GM03348 (cell line): ENCODE results near the gene RPS27L.
"Not testable (repeated sequence)": the region's sequence is repeated elsewhere in the genome, so short reads cannot be mapped to it uniquely, and the experiment has no call there.

Experiments
- DNase-seq: peaks from one replicate; pipeline ENCODE4 v3.0.0; 2012; ENCODE audit warnings: low spot score

RPS27L gene

DNA sequence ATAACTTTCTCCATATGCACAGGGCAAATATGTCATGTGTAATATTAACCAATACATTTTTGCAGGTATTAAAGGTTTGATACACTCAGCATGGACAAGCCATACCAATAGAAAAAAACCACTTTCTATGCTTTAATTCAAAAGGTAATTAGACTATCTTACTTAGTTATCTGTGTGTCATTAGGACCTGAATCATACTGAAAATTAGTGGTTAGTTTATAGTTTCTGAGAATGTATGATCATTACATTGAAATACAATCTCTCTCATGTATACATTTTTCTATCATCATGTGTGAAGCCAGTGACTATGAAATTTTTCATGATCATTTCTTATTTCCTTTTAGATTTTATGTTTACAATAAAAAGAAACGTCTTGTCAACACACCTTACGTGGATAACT is 16.3 kb downstream of the RPS27L start:
- DNase-seq: no peak

DNA sequence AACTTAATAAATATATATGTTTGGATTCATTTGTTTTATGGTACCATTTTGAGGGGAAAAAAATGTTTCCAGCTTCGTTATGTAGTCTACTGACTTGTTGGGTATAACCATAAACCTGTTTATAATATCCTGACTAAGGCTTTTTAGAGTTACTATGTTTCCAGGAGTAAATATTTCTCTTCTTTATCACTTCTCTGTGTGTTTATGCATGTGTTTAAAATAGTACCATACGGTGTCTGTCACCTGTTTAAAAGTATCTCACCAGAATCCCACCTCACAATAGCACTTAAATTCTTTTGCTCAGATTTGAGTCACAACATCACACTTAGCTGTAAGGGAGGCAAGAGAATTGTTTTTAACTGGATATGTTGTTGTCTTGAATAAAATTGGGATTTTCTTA is 20.5 kb downstream of the RPS27L start:
- DNase-seq: no peak

DNA sequence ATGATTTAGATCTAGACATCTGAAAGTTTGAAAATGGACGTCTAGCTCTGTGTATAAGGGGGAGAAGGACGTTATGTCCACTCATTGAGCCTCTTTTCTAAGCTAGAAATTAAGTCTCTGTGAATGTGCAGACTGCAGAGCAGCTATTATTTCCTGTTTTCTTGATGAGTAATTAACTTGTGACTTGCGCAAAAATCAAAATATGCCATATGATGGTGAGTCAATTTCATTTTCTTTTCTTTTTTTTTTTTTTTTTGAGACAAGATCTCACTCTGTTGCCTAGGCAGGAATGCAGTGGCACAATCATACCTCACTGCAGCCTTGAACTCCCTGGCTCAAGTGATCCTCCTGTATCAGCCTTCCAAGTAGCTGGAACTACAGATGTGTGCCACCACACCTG is 21.5 kb downstream of the RPS27L start:
- peak; percentile 58 for DNase-seq

DNA sequence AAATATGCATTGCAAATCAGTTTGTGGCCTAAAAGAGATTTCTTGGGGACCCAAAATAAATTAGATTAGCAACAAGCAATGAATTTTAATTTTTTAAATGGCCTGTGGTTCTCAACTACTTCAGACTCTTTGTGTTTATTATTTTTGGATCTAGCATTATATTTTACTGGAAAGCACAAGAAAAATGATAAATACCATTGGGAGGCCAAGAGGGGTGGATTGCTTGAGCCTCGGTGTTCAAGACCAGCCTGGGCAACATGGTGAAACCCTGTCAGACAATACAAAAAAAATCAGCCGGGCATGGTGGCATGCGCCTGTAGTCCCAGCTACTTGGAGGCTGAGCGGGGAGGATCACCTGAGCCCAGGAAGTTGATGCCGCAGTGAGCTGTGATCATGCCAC is 22.0 kb downstream of the RPS27L start:
- no peak for DNase-seq

DNA sequence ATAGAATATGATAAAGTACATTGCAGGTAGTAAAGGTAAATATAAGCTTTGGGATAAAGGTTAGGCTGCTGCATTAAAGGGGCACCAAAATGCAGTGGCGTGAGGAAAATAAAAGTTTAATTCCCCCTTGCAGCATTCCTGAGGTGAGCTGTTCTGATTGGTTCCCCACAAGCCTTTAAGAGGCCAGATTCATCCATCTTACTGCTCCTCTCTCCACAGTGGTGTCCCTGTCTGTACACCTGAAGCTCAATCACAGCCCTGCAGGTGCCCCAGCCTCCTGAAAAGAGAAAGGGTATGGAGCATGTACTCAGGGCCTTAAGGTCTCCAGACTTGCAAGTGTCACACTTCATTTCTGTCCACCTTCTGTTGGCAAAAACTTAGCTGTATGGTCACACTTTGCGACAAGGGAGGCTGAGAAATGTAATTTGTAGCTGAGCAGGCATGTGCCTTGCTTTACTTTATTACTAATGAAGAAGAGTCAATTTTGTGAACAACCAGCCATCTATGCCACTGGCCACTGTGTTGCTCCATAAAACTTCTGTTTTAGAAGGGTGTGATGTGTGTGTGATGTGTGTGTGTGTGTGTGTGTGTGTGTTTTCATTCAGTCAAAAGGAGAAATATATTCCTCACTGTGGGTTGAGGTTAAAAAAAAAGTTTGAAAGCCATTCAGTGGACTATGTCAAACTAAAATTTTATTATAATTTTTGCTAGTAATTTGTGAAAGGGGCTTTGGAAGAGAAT is 22.9 kb downstream of the RPS27L start:
- no peak for DNase-seq

DNA sequence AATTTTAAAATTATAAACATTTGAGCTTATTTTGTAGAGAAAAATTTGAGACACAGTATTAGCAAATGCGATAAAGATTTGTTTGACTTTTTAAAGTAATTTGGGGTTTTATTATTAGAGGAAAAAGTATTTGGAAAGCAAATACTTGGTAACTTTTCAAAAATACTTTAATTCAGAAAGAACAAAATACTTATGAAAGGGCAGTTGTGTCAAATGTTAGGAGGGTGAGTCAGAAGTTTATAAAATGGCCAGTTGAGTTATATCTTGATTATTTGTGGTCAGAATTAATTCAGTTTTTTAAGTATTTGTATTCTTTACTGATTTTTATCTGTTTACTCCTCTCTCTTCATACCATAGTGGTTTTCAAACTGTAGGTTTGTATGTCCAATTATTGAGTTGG is 23.5 kb downstream of the RPS27L start:
- DNase-seq: peak; percentile 48

DNA sequence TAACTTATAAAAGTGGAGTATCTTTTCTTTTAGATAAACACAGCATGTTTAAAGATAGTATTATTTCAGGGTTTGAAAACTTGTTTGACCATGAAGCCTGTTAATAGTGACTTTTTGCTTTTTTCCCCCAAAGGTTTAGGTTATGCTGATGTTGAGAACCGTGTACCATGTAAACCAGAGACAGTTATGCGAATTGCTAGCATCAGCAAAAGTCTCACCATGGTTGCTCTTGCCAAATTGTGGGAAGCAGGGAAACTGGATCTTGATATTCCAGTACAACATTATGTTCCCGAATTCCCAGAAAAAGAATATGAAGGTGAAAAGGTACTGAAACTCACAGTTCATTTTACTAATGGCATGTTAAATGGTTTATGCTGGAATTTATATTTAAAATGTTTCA is 30.6 kb downstream of the RPS27L start:
- DNase-seq: no peak

DNA sequence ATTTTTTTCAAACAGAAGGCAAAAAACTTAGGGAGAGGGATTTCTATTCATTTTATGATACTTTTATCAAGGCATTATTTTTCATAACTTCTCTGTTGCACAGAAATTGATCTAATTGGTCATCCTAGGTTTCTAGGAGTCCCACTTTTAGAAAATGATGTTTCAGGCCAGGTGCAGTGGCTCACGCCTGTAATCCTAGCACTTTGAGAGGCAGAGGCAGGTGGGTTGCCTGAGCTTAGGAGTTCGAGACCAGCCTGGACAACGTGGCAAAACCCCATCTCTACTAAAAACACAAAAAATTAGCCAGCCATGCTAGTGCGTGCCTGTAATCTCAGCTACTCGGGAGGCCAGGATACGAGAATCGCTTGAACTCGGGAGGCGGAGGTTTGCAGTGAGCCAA is 32.8 kb downstream of the RPS27L start:
- DNase-seq: no peak

DNA sequence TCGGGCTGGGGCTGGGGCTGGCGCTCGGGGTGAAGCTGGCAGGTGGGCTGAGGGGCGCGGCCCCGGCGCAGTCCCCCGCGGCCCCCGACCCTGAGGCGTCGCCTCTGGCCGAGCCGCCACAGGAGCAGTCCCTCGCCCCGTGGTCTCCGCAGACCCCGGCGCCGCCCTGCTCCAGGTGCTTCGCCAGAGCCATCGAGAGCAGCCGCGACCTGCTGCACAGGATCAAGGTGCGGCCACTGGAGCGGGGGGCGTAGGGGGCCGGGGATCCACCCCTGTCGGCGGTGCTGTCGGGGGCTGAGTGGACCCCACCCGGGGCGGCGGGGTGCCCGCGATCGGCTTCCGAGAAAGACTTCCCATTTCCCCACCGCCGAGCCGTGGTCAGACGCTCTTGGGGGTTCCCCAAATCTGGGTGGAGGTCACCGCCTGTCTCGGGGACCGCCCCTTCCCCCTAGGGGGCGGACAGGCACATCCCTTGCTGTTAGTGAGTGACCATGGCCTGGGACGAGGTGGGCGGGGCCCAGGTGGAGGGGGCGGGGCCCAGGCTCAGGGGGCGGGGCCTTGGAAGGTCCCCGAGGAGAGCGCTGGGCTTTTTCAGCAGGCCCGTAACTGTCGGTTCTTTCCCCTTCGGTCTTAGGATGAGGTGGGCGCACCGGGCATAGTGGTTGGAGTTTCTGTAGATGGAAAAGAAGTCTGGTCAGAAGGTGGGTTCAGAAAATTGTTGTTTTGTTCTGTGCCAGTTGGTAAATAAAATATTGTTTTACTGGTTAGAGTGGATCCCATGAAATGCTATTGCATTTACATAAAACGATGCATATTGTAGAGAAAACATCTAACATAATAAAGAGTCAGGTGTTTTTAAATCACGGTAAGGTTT is 35.0 kb downstream of the RPS27L start:
- DNase-seq: peak; percentile 94

DNA sequence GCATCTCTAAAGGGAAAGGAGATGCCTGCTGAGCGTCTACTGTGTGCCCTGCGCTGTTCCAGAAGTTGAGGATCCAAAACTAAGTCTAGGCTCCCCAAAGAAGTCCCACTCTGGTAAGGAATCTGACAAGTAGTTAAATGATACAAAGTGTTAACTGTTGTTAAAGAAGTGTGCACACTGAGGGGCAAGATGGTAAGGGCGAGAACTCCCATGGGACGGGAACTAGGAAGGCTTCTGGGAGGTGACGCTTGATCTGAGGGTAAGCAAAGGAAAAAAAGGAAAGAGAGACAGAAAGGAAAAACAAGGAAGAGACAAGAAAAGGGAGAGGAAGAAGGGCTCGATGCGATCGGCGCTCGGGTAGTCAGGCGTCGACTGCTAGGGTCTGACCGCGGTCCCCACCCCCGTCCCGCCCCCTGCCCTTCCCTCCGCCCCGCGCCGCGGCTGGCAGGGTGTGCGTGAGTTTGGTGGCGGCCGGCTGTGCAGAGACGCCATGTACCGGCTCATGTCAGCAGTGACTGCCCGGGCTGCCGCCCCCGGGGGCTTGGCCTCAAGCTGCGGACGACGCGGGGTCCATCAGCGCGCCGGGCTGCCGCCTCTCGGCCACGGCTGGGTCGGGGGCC is 35.8 kb downstream of the RPS27L start, which contains the start of gene LACTB:
LACTB (plus strand) TSS at position 480 of the 620 bp plus-strand sequence; CDS start at position 491, 11 bp downstream.
- DNase-seq: peak; percentile 93

DNA sequence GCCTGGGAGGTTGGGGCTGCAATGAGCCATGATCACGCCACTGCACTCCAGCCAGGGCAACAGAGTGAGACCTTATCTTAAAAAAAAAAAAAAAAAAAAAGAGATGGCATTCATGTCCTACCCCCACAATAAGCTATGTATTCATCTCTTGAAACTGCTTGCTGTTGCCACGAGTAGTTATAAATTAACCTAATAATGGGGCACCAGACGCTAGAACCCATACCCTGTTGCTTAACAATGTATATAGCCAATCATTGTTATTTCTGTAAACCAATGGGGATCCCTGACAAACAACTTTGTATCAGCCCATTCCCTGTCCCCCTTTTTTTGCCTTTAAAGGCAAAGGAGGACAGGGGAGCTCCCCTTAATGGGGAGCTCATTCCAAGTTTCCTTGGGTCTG is 38.4 kb downstream of the RPS27L start:
- DNase-seq: no peak

DNA sequence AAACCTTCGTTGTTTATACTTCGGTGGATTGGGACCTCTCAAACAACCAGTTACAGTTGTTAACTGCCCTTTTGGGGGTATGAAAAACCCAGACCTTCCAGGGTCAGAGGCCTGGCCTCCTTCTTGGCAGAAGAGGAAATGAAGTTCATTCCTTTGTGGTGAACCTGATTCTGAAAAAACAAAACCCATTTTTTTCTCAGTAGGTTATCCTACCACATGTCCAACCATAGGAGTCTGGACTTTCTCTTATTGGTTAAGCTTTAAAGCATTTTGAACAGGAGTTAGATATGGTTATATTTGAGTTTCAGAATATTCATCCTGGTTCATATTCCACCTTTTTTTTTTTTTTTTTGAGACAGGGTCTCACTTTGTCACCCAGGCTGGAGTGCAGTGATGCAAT is 42.8 kb downstream of the RPS27L start:
- no peak for DNase-seq

DNA sequence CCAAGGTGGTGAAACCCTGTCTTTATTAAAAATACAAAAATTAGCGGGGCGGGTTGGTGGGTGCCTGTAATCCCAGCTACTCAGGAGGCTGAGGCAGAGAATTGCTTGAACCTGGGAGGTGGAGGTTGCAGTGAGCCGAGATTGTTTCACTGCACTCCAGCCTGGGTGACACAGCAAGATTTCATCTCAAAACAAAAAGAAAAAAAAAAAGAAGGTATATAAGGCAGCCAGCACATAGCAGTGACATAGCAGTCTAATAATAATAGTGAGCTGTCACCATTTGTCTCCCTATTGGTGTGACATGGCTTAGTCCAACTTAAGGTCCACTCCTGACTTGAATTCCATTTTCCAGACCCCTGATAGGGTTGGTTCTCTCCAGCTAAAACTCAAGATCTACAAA is 44.4 kb downstream of the RPS27L start:
- DNase-seq: no peak

DNA sequence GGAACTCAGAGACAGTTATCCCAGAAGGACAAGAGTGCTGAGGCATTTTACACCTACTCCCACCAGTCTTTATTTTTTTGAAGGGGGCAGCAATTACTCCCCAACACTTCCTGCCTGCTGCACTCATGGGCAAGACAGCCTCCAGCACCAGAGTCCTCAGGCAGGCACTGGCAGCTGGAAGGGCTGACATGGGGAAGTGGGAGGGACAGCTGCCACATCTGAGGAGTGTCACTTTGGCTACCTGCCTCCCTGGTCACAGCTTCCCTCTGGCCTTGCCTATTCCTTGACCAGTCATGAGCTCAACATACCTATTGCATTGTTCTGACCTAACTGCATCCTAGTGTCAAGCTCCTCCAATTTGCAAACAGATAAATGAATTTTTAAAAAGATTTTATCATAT is 45.8 kb downstream of the RPS27L start:
- no peak for DNase-seq

DNA sequence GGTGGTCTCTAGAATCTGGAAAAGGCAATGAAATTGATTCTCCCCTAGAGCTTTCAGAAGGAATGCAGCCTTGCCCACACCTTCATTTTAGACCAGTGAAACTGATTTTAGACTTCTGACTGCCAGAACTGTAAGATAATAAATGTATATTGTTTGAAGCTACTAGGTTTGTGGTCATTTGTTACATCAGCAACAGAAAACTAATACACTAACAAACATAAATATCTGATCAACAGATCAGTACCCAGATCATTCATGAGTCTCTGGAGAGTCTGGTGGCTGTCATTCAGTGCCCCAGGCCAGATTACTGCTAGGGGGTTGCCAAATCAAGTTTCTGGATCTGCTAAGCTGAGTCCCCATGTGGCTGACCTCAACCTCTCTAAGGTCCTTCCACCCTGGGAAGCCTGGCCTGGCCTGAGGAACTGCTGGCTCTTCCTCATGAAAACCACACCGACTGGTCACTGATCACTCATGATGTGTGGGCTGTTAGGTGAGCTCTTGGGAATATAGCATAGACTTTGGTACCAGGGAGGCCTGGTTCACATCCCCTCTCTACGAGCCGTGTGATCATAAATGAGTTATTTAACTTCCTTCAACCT is 46.8 kb downstream of the RPS27L start:
- no peak for DNase-seq

DNA sequence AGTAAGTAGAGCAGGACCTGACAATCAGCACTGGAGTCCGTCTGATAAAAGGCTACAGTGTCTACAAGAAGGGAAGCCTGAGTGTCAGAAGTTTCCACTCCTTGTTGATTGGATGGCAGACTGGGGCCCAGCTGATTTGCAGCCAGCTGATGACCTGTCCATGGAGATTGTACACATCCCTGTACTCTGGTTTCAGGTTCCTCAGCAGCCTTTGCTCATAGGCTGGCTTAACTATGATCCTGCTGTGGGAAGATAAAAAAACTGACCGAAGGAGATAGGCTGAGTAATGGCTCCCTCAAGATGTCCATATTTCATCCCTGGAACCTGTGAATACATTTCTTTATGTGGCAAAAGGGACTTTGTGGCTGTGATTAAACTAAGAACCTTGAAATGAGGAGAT is 47.4 kb downstream of the RPS27L start:
- no peak for DNase-seq

DNA sequence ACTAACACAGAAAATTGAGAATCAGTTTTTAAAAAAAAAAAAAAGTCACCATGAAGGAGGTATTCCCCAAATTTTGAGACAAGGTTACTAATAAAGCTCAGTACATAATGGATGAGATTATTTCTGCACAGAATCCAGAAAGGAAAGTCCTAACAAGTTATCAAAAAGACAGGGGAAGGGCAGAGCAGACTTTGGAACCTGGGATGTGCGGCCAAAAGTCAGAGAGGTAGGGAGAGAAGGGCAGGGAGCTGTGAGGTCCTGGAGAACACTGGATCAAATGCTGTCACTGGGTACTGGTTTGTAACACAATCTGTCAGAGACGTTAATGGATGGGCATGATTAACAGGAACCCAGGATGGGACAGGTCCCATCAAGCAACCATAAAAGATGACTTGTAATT is 47.8 kb downstream of the RPS27L start:
- no peak for DNase-seq

DNA sequence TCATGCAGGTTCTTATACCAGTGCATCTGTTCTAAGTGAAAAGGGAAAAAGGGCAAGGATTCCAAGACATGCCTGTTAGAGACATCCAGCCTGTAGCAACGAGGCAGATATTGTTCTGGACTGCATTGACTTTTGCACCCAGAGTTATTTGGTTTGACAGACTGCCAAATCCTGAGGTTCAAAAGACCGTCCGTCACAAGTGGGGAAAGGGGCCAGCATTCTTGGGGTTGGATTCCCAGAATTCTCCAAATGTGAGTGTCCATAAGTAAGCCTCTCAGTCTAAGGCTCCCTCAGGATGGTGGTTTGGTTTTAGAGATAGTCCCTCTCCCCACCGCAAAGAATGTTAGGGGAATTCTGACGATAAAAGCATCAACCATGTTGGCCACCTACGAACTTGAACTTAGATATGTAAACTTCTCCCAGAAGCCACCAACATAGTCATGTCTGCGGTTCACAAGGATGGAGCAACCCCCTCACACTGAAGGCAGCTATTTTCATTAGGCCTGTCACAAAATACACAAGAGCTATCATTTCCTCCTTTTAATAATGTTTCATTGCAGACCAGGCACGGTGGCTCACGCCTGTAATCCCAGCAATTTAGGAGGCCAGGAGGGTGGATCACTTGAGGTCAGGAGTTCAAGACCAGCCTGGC is 49.3 kb downstream of the RPS27L start:
- DNase-seq: peak; percentile 87

DNA sequence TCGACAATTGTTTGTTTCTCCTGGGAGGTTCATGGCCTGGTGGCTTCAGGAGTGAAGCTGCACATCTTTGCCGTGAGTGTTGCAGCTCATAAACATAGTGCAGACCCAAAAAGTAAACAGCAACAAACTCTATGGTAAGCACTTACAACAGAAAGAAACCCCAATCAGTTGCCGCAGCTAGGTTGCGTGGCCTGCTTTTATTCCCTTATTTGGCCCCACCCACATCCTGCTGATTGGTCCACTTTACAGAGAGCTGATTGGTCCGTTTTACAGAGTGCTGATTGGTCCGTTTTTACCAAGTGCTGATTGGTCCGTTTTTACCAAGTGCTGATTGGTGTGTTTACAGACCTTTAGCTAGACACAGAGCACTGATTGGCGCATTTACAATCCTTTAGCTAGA is 51.9 kb downstream of the RPS27L start:
- DNase-seq: not testable (repeated sequence)

DNA sequence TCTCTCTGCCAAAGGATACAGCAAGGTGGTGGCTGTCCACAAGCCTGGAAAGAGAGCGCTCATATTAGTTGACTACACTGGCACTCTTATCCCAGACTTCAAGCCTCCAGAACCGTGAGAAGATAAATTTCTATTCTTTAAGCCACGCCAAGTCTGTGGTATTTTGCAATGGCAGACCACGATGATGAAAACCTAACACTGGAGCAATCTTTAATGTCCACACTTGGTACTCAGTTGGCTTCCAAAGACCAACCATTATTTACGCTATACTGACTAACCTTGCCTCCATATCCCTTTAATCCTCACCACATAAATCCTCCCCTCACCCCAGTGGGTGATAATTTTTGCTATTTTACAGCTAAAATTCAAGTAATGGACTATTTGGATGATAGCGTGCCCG is 52.5 kb downstream of the RPS27L start:
- peak; percentile 26 for DNase-seq

DNA sequence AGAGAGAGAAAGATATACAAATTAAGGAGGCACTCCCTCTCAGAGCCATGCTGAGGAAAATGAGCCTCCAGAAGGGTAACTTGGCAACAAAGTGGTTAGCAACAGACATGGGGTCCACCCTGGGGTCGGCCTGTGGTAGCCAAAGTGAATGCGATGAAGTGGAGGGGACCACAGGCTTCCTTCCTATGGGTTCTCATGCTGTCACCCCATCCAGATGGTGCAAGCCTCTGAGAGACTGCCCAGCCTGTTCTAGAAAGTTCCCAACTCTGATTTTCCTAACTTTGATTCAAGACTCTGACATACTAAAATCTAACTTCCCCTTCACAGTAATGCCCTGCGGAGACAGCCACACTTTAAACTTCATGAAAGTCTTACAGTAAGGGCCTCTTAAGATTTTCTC is 53.9 kb downstream of the RPS27L start:
- DNase-seq: no peak

DNA sequence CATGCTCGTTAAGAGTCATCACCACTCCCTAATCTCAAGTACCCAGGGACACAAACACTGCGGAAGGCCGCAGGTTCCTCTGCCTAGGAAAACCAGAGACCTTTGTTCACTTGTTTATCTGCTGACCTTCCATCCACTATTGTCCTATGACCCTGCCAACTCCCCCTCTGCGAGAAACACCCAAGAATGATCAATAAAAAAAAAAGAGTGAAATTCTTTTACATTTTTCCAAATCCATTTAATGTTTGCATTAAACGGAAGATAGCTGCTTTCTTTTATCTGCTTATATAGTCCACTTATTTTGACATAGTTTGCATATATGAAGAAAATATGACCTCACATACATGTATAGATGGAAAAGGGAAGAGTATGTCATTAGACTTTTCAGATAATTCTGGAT is 57.7 kb downstream of the RPS27L start:
- DNase-seq: not testable (repeated sequence)
